ENCODE results near the gene CD44. TPM values are rescaled to one million over a fixed set of nuclear protein-coding genes. Genes with fewer than 3 reads are reported as not detected.

CD44 gene
- total and polyA plus RNA-seq, 2 donors (not counting 1 experiment from before 2014, with no cell fraction given), result 660 to 980 TPM

DNA sequence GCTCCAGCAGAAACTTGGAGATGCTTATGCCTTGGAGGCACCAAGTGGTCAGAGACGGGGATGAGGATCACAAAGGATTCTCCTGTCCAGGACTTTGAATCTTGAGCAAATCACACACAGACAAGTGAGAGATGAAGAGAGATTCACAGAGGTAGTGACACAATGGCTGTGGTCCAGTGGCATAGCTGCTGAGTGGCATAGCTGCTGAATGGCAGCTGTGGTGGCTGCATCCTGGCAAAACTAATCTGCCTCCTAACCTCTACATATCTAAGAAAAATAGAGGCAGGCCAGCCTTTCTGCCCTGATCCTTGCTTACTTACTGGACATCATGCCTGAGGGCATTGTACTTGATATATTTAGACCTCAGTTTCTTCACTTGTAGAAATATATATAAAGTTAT, 102.6 kb downstream of the CD44 start:
- Histone ChIP-seq H3K9ac (ENCODE audit: insufficient read depth, low read length) (no peak overlapping the region), H3K79me2 (ENCODE audit: control insufficient read depth, insufficient read depth, low read length) (no peaks in the 10 kb centered on the region), H3K4me2 (ENCODE audit: extremely low read depth, insufficient read depth, low read length) (no peak overlapping the region), H3K36me3 (ENCODE audit: control insufficient read depth, insufficient read depth, low read length) (no peaks in the 10 kb centered on the region), H3K27ac (ENCODE audit: insufficient read depth, low read length) (no peak overlapping the region), H3K9me3 (ENCODE audit: control insufficient read depth, insufficient read depth, low read depth, low read length) (no peaks in the 10 kb centered on the region), H4K20me1 (ENCODE audit: control insufficient read depth, extremely low read depth, insufficient read depth, low read length) (no peaks in the 10 kb centered on the region), H2AFZ (ENCODE audit: low read length) (no peak overlapping the region), H3K4me3 (replicated peaks in 1 of 4; ENCODE audit: control extremely low read depth in 1 of 4, insufficient read depth in 1 of 4, low read depth in 3 of 4, low read length in 4 of 4) (no peak overlapping the region), H3K27me3 (ENCODE audit: control insufficient read depth, insufficient read depth, low read length) (no peaks in the 10 kb centered on the region), H3K4me1 (ENCODE audit: control insufficient read depth, extremely low read depth, insufficient read depth, low read length) (no peaks in the 10 kb centered on the region)
- TF ChIP-seq, protein P1, sequence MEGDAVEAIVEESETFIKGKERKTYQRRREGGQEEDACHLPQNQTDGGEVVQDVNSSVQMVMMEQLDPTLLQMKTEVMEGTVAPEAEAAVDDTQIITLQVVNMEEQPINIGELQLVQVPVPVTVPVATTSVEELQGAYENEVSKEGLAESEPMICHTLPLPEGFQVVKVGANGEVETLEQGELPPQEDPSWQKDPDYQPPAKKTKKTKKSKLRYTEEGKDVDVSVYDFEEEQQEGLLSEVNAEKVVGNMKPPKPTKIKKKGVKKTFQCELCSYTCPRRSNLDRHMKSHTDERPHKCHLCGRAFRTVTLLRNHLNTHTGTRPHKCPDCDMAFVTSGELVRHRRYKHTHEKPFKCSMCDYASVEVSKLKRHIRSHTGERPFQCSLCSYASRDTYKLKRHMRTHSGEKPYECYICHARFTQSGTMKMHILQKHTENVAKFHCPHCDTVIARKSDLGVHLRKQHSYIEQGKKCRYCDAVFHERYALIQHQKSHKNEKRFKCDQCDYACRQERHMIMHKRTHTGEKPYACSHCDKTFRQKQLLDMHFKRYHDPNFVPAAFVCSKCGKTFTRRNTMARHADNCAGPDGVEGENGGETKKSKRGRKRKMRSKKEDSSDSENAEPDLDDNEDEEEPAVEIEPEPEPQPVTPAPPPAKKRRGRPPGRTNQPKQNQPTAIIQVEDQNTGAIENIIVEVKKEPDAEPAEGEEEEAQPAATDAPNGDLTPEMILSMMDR (conservative IDR thresholded peaks at IDR 0.05 in 1 of 2, IDR thresholded peaks at IDR 0.05 in 1 of 2; ENCODE audit: low read depth in 1 of 2, low read length in 2 of 2), result no peak
- no peak for TF ChIP-seq EZH2 (IDR thresholded peaks at IDR 0.05; ENCODE audit: low read length, missing control alignments)
- no peak for DNase-seq (ENCODE audit: low read depth in 2 of 2)

DNA sequence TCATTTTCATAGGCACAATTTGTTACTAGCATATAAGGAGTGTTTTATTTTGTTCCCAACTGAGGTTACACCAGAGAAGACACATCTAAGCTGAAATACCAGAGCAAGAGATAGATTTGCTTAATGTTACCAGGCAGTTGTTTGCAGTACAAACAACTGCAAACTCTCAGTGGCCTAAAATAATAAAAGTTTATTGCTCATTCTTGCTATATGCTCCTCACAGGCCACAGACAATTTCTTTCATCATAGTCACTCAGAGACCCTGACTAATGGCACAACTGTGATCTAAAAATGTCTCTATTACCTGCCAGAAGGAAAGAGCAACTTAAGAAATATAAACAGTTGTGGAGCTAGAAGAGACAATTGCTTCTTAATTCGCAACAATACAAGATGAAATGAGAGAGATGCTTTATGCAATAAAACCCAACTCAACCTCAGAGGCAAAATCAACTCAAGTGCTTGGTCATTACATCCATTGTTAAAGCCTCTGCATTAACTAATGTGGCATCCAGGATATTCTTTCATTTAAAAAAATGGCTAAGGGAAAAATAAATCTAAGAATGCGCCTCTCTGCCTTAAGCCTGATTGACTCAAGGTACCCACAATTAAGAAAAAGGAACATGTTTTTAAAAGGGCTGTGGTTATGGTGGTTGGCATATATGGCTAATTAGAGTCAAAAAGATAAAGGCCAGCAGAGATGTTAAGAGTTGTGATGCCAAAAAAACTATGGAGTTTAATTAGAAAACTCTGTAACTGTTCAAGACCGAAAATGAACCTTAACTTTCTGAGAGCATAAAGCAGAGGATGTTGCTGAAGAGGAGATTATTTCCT, 103.7 kb downstream of the CD44 start:
- no peaks in the 10 kb centered on the region for H4K20me1 ChIP-seq (ENCODE audit: control insufficient read depth, extremely low read depth, insufficient read depth, low read length)
- no peaks in the 10 kb centered on the region for H3K9me3 ChIP-seq (ENCODE audit: control insufficient read depth, insufficient read depth, low read depth, low read length)
- TF ChIP-seq, protein P1 (conservative IDR thresholded peaks at IDR 0.05 in 1 of 2, IDR thresholded peaks at IDR 0.05 in 1 of 2; ENCODE audit: low read depth in 1 of 2, low read length in 2 of 2), result no peak
- no peak for TF ChIP-seq EZH2 (IDR thresholded peaks at IDR 0.05; ENCODE audit: low read length, missing control alignments)
- no peaks in the 10 kb centered on the region for H3K27me3 ChIP-seq (ENCODE audit: control insufficient read depth, insufficient read depth, low read length)
- no peak overlapping the region for H2AFZ ChIP-seq (ENCODE audit: low read length)
- H3K4me1 ChIP-seq (ENCODE audit: control insufficient read depth, extremely low read depth, insufficient read depth, low read length), result no peaks in the 10 kb centered on the region
- no peaks in the 10 kb centered on the region for H3K79me2 ChIP-seq (ENCODE audit: control insufficient read depth, insufficient read depth, low read length)
- H3K36me3 ChIP-seq (ENCODE audit: control insufficient read depth, insufficient read depth, low read length), result no peaks in the 10 kb centered on the region
- peak in 1 of 2 donors; percentile 38 for DNase-seq (ENCODE audit: low read depth in 2 of 2)
- H3K27ac ChIP-seq (ENCODE audit: insufficient read depth, low read length), result no peak overlapping the region
- no peak overlapping the region for H3K9ac ChIP-seq (ENCODE audit: insufficient read depth, low read length)
- no peak overlapping the region for H3K4me2 ChIP-seq (ENCODE audit: extremely low read depth, insufficient read depth, low read length)
- no peak overlapping the region for H3K4me3 ChIP-seq (replicated peaks in 1 of 4; ENCODE audit: control extremely low read depth in 1 of 4, insufficient read depth in 1 of 4, low read depth in 3 of 4, low read length in 4 of 4)

DNA sequence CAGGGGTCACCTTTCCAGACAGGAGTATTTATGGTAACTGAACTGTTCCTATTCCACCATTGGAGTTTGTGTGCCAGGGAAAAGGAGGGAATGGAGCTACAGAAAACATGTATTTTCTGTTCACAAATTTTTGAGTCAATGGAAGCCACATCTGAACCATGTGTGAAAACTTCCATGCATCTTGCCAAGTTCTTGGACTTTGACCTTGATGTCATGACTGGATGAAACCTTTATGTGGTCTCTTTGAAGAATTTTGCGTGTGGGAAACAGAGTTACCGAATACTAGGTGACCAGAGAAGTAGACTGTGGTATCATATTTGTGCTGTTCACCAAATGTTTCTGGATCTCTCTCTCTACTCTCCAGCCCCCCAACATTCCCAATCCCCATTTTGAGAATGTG, 104.8 kb downstream of the CD44 start:
- no peaks in the 10 kb centered on the region for H3K4me1 ChIP-seq (ENCODE audit: control insufficient read depth, extremely low read depth, insufficient read depth, low read length)
- H3K79me2 ChIP-seq (ENCODE audit: control insufficient read depth, insufficient read depth, low read length), result no peaks in the 10 kb centered on the region
- no peak overlapping the region for H3K4me2 ChIP-seq (ENCODE audit: extremely low read depth, insufficient read depth, low read length)
- H3K9ac ChIP-seq (ENCODE audit: insufficient read depth, low read length), result no peak overlapping the region
- H3K27me3 ChIP-seq (ENCODE audit: control insufficient read depth, insufficient read depth, low read length), result no peaks in the 10 kb centered on the region
- no peaks in the 10 kb centered on the region for H3K36me3 ChIP-seq (ENCODE audit: control insufficient read depth, insufficient read depth, low read length)
- H2AFZ ChIP-seq (ENCODE audit: low read length), result no peak overlapping the region
- H3K9me3 ChIP-seq (ENCODE audit: control insufficient read depth, insufficient read depth, low read depth, low read length), result no peaks in the 10 kb centered on the region
- no peak overlapping the region for H3K27ac ChIP-seq (ENCODE audit: insufficient read depth, low read length)
- DNase-seq (ENCODE audit: low read depth in 2 of 2), result no peak
- H3K4me3 ChIP-seq (replicated peaks in 1 of 4; ENCODE audit: control extremely low read depth in 1 of 4, insufficient read depth in 1 of 4, low read depth in 3 of 4, low read length in 4 of 4), result no peak overlapping the region
- no peaks in the 10 kb centered on the region for H4K20me1 ChIP-seq (ENCODE audit: control insufficient read depth, extremely low read depth, insufficient read depth, low read length)
- TF ChIP-seq EZH2 (IDR thresholded peaks at IDR 0.05; ENCODE audit: low read length, missing control alignments), result no peak
- TF ChIP-seq, protein P1 (conservative IDR thresholded peaks at IDR 0.05 in 1 of 2, IDR thresholded peaks at IDR 0.05 in 1 of 2; ENCODE audit: low read depth in 1 of 2, low read length in 2 of 2), result no peak
